Measurements from ENCODE around the gene ZNF750.

DNA sequence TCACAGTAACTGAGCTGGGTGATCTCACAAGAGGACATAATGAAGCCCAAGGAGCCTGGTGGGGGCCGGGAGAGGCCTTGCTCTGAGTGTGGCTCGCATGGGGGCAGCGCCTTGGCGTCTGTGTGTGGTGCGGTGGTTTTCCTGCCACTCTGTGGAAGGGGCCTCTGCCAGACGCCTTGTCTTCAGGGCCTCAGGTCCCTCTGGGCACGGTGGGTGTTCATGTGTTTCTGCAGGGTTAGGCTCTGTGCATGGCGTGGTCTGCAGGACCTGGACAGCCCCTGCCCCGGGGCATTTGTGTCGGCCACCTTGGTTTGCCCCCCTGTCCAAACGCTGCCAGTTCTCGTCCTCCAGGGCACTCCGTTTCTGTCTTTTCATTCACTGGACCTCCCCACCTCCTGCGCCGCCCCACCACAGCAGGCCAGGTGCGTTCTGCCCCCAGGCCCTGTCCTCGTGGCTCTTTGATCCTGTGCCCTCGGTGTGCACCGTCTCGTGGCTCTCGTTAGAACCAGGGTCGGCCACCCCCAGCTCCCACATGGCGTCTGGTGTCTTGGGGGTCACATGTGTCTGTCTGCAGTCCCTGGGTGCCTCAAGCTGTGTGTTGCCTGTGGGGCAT is 43.7 kb upstream of the ZNF750 start:
- TF ChIP-seq, protein P1, sequence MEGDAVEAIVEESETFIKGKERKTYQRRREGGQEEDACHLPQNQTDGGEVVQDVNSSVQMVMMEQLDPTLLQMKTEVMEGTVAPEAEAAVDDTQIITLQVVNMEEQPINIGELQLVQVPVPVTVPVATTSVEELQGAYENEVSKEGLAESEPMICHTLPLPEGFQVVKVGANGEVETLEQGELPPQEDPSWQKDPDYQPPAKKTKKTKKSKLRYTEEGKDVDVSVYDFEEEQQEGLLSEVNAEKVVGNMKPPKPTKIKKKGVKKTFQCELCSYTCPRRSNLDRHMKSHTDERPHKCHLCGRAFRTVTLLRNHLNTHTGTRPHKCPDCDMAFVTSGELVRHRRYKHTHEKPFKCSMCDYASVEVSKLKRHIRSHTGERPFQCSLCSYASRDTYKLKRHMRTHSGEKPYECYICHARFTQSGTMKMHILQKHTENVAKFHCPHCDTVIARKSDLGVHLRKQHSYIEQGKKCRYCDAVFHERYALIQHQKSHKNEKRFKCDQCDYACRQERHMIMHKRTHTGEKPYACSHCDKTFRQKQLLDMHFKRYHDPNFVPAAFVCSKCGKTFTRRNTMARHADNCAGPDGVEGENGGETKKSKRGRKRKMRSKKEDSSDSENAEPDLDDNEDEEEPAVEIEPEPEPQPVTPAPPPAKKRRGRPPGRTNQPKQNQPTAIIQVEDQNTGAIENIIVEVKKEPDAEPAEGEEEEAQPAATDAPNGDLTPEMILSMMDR (IDR thresholded peaks at IDR 0.05; ENCODE audit: low read length): no peak
- no peak for TF ChIP-seq EZH2 (IDR thresholded peaks at IDR 0.05; ENCODE audit: borderline replicate concordance, low read length)

Data from OCI-LY1 (cell line).